HCT116 (cell line): ENCODE results near the gene TICAM1. TPM values are rescaled to one million over a fixed set of nuclear protein-coding genes. Genes with fewer than 3 reads are reported as not detected.

Experiments used
- ATAC-seq: fragments of 200-7000 bp; cut with Tn5 transposase; 2 replicates; pipeline ENCODE4 v1.9.1; 2020; ENCODE audit warnings: mild to moderate bottlenecking, moderate library complexity
- BruUV-seq: library from RNA; stranded (reverse); fragments of 400-500 nt; replicated peaks from 2 replicates; lab custom pipeline; 2021; lab: Mats Ljungman, UMichigan
- CTCF ChIA-PET: fragments of 300-600 bp; sonication (Branson Sonifier 250); formaldehyde crosslinking; loops from one replicate; lab custom pipeline; 2021; ENCODE audit warnings: antibody characterized with exemption; lab: Charles Lee
- POLR2A ChIA-PET: fragments of 300-600, 350-600 bp; sonication (Branson Sonifier 250); formaldehyde crosslinking; loops from one replicate; lab custom pipeline; 2021; ENCODE audit warnings: antibody characterized with exemption; lab: Charles Lee
- RAD21 ChIA-PET, 2 experiments: fragments of 300-600 bp; sonication (Branson Sonifier 250); formaldehyde crosslinking; loops; one replicate each; lab custom pipeline; 2023; ENCODE audit warnings: low total read pairs in 2 of 2; ENCODE audit not compliant: uncharacterized antibody in 2 of 2, unreplicated experiment in 2 of 2, low non-redundant PET in 1 of 2; lab: Charles Lee
- DNase-seq: peaks from one replicate; pipeline ENCODE4 v3.0.0-alpha.2; 2010; ENCODE audit warnings: low read depth, low spot score
- H2AFZ ChIP-seq: fragments of 200-600 bp; shearing (Covaris generic), sonication (generic); 2 replicates; pipeline ENCODE4 v1.6.1; 2017; ENCODE audit warnings: low read depth, mixed run types, mixed read lengths, antibody characterized with exemption, low read length; ENCODE audit not compliant: poor library complexity, severe bottlenecking
- H3K27ac ChIP-seq: 2 replicates; pipeline ENCODE4 v1.5.1; 2012; ENCODE audit warnings: low read depth, low read length
- H3K27me3 ChIP-seq: fragments of 200-600 bp; sonication (generic); 2 replicates; pipeline ENCODE4 v1.6.1; 2016; ENCODE audit warnings: mixed run types, low read length, mixed read lengths; ENCODE audit not compliant: insufficient read depth
- H3K36me3 ChIP-seq, 2 experiments: fragments of 200-500 bp in 1 of 2; fragments of 200-600 bp in 1 of 2; sonication (Bioruptor generic) in 1 of 2; sonication (generic) in 1 of 2; 2 replicates each; pipeline versions ENCODE4 v1.5.1 to v1.6.1; 2014 to 2016; ENCODE audit warnings: low read length in 2 of 2, inconsistent platforms in 1 of 2, mixed read lengths in 1 of 2, mixed run types in 1 of 2; ENCODE audit not compliant: insufficient read depth in 2 of 2, control insufficient read depth in 1 of 2
- H3K4me1 ChIP-seq, 2 experiments: fragments of 200-600 bp in 1 of 2; sonication (generic) in 1 of 2; 2 replicates each; pipeline versions ENCODE4 v1.5.1 to v1.6.1; 2012 to 2017; ENCODE audit warnings: low read length in 2 of 2, inconsistent platforms in 1 of 2, mild to moderate bottlenecking in 1 of 2, mixed read lengths in 1 of 2, mixed run types in 1 of 2, moderate library complexity in 1 of 2; ENCODE audit not compliant: insufficient read depth in 2 of 2, control insufficient read depth in 1 of 2
- H3K4me2 ChIP-seq: fragments of 200-600 bp; sonication (generic); 2 replicates; pipeline ENCODE4 v1.6.1; 2017; ENCODE audit warnings: mixed run types, low read length, mixed read lengths
- H3K4me3 ChIP-seq, 2 experiments: fragments of 200-600 bp in 1 of 2; sonication (generic) in 1 of 2; replicated peaks in 1 of 2; 2 replicates each; pipeline ENCODE4 v1.5.1; 2011 to 2016; ENCODE audit warnings: low read length in 2 of 2, control low read depth in 1 of 2, low read depth in 1 of 2, mild to moderate bottlenecking in 1 of 2, mixed read lengths in 1 of 2, mixed run types in 1 of 2
- H3K79me2 ChIP-seq: fragments of 200-600 bp; sonication (generic); 2 replicates; pipeline ENCODE4 v1.6.1; 2017; ENCODE audit warnings: mild to moderate bottlenecking, mixed run types, low read length, moderate library complexity, mixed read lengths; ENCODE audit not compliant: insufficient read depth
- H3K9ac ChIP-seq: fragments of 200-600 bp; sonication (generic); 2 replicates; pipeline ENCODE4 v1.6.1; 2016; ENCODE audit warnings: low read length, mixed read lengths
- H3K9me2 ChIP-seq: fragments of 200-600 bp; sonication (generic), shearing (Covaris generic); 2 replicates; pipeline ENCODE4 v1.6.1; 2017; ENCODE audit warnings: mixed run types, mild to moderate bottlenecking, moderate library complexity; ENCODE audit not compliant: insufficient read depth
- H3K9me3 ChIP-seq, 2 experiments: fragments of 200-500 bp in 1 of 2; fragments of 200-600 bp in 1 of 2; sonication (Bioruptor generic) in 1 of 2; sonication (generic) in 1 of 2; 2 replicates each; pipeline ENCODE4 v1.6.1; 2014 to 2017; ENCODE audit warnings: low read length in 2 of 2, mixed read lengths in 2 of 2, inconsistent platforms in 1 of 2, low read depth in 1 of 2, mild to moderate bottlenecking in 1 of 2, mixed run types in 1 of 2, moderate library complexity in 1 of 2; ENCODE audit not compliant: control insufficient read depth in 1 of 2, insufficient read depth in 1 of 2
- H4K20me1 ChIP-seq: fragments of 200-600 bp; sonication (generic), shearing (Covaris generic); 2 replicates; pipeline ENCODE4 v1.6.1; 2017; ENCODE audit warnings: mixed run types, mild to moderate bottlenecking, moderate library complexity; ENCODE audit not compliant: insufficient read depth
- EZH2 ChIP-seq: fragments of 200-600 bp; sonication (generic); IDR thresholded peaks from 2 replicates; pipeline ENCODE4 v1.6.1; 2017; ENCODE audit warnings: antibody characterized with exemption, mixed run types
- FOSL1 ChIP-seq: IDR thresholded peaks from 2 replicates; pipeline ENCODE4 v1.6.1; 2012; ENCODE audit warnings: low read depth
- POLR2A ChIP-seq: IDR thresholded peaks from 2 replicates; pipeline ENCODE4 v1.7.0; 2011; ENCODE audit warnings: borderline replicate concordance; ENCODE audit not compliant: insufficient read depth, insufficient read length; ENCODE audit errors: extremely low read depth
- POLR2AphosphoS5 ChIP-seq: IDR thresholded peaks from 2 replicates; pipeline ENCODE4 v1.6.1; 2011; ENCODE audit warnings: mild to moderate bottlenecking, low read depth, low read length, moderate library complexity
- SP1 ChIP-seq: IDR thresholded peaks from 2 replicates; pipeline ENCODE4 v1.6.1; 2012; ENCODE audit warnings: low read depth
- SRF ChIP-seq: IDR thresholded peaks from 2 replicates; pipeline ENCODE4 v1.6.1; 2012; ENCODE audit warnings: low read depth
- TCF7L2 ChIP-seq: IDR thresholded peaks from 2 replicates; pipeline ENCODE4 v1.7.0; 2011; ENCODE audit warnings: borderline replicate concordance, inconsistent platforms; ENCODE audit not compliant: insufficient read depth, insufficient read length; ENCODE audit errors: extremely low read depth
- ZBTB33 ChIP-seq: IDR thresholded peaks from 2 replicates; pipeline ENCODE4 v1.6.1; 2011; ENCODE audit warnings: mild to moderate bottlenecking, low read length, moderate library complexity; ENCODE audit not compliant: insufficient replicate concordance; ENCODE audit errors: extremely low read depth
- ZFX ChIP-seq: fragments of 450-650 bp; IDR thresholded peaks from 2 replicates; pipeline ENCODE4 v1.6.1; 2017
- intact Hi-C: fragments of 100-400 bp; cut with micrococcal nuclease; formaldehyde crosslinking; loops from 2 replicates; pipeline ENCODE4 v1.10.0; 2022
- total RNA-seq: library from RNA; stranded (reverse); gene quantifications from one replicate; pipeline ENCODE4 v1.2.1, GENCODE V29; 2021; ENCODE audit not compliant: unreplicated experiment

The TICAM1 gene
- total RNA-seq, 1 experiment from 2014 or later, result 28.7 TPM

- H3K4me3 ChIP-seq, result no peak overlapping the region
- H3K9me2 ChIP-seq, result no peaks in the 10 kb centered on the region
- H2AFZ ChIP-seq, result no peak overlapping the region
- no peak overlapping the region for H3K4me2 ChIP-seq
- peaks cover 0 to 4% of the 10 kb centered on the region in 2 experiments; a peak in 1 of 4 replicates for H3K4me1 ChIP-seq
- ChIA-PET CTCF (interaction anchor here (0.7 kb wide), 1 partner anchor 68 kb away, joined by 3 read pairs; no protein-coding TSS in a partner anchor), POLR2A (no interaction called here), RAD21 (no interaction called here)
- H4K20me1 ChIP-seq, result no peaks in the 10 kb centered on the region
- intact Hi-C loops, result no loop called here
- H3K36me3 ChIP-seq, result peaks cover 43 to 57% of the 10 kb centered on the region in 2 experiments; a peak in 3 of 4 replicates
- no peaks in the 10 kb centered on the region for H3K27me3 ChIP-seq
- no peaks in the 10 kb centered on the region for H3K9me3 ChIP-seq
- ATAC-seq (no peak), DNase-seq (no peak)
- no peak overlapping the region for H3K9ac ChIP-seq
- TF ChIP-seq POLR2AphosphoS5 (no peak), SP1 (no peak), SRF (no peak), FOSL1 (no peak), TCF7L2 (no peak), POLR2A (no peak), ZFX (no peak)
- 0 out of 2 replicates have a peak, but pooled peaks cover 3% of the 10 kb centered on the region for H3K79me2 ChIP-seq
- BruUV-seq, result no TSS peak
- no peak overlapping the region for H3K27ac ChIP-seq
These were observed 12.1 kb upstream of the TICAM1 start for GRCh38 chr19:4843647-4843965.

GRCh38 chr19:4839192-4839591 lies 7.7 kb upstream of the TICAM1 start:
- CTCF ChIA-PET, result no interaction called here

More at GRCh38 chr19:4839192-4839591, 7.7 kb upstream of the TICAM1 start:
- peaks cover 30 to 41% of the 10 kb centered on the region in 2 experiments; a peak in 3 of 4 replicates for H3K36me3 ChIP-seq
- no peak overlapping the region for H3K4me3 ChIP-seq
- no TSS peak for BruUV-seq
- POLR2A ChIA-PET, result no interaction called here
- no peaks in the 10 kb centered on the region for H3K79me2 ChIP-seq
- intact Hi-C loops, result no loop called here
- H3K27me3 ChIP-seq, result no peaks in the 10 kb centered on the region
- no peaks in the 10 kb centered on the region for H3K9me3 ChIP-seq
- H4K20me1 ChIP-seq, result no peaks in the 10 kb centered on the region
- no peaks in the 10 kb centered on the region for H3K9me2 ChIP-seq
- peaks cover 0 to 4% of the 10 kb centered on the region in 2 experiments; a peak in 1 of 4 replicates for H3K4me1 ChIP-seq
- no peak overlapping the region for H3K4me2 ChIP-seq
- no peak overlapping the region for H3K27ac ChIP-seq
- ATAC-seq (no peak), DNase-seq (no peak)
- RAD21 ChIA-PET, result no interaction called here
- no peak overlapping the region for H3K9ac ChIP-seq
- TF ChIP-seq EZH2, result no peak
- no peak for TF ChIP-seq ZBTB33
- no peak overlapping the region for H2AFZ ChIP-seq
